Ramos (cell line): ENCODE measurements around the gene NOTCH3.

Source experiments
- in situ Hi-C: fragments of 300-500 bp; cut with MboI; formaldehyde crosslinking; loops from one replicate; pipeline ENCODE4 v1.14.3; 2022; ENCODE audit warnings: low sequenced_read_pairs; ENCODE audit not compliant: unreplicated experiment

The NOTCH3 gene

DNA sequence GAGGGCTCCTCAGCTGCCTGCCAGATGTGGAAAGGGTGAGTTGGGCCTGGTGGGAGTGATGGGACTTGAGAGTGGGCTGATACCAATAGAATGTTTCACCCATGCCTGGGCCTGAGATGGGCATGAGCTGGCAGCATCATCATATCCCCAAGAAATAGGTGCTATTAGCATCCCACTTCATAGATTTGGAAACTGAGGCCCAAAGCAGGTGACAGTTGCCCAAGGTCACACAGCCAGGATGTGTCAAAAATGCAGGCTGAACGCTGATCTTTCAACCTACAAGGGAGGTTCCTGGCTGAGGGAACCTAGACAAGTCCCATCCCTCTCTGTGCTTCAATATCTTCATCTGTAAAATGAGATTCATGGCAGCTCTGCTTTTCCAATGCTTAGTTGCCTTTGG, 89.0 kb downstream of the NOTCH3 start:
- in situ Hi-C loops, result no loop called here

GRCh38 chr19:15110418-15110815, 90.4 kb downstream of the NOTCH3 start:
- in situ Hi-C loops, result no loop called here

DNA sequence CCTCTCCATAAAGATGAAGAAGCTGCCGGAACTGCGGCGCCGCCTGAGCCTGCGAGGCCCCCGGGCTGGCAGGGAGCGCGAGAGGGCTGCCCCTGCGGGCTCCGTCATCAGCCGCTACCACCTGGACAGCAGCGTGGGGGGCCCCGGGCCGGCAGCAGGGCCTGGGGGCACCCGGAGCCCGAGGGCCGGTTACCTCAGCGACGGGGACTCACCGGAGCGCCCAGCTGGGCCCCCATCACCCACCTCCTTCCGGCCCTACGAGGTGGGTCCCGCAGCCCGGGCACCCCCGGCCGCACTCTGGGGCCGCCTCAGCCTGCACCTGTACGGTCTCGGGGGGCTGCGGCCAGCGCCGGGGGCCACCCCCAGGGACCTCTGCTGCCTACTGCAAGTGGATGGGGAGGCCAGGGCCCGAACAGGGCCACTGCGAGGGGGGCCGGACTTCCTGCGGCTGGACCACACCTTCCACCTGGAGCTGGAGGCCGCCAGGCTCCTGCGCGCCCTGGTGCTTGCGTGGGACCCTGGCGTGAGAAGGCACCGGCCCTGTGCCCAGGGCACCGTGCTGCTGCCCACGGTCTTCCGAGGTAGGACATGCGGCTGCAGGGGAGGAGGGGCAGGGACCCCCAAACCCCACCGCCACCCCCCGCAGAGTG, 90.9 kb downstream of the NOTCH3 start:
- in situ Hi-C loops, result no loop called here
